GM12891 (cell line): ENCODE measurements around the gene CACHD1.

Experiments
- DNase-seq: peaks from one replicate; pipeline ENCODE4 v3.0.0; 2011; ENCODE audit warnings: low spot score; ENCODE audit not compliant: insufficient read length
- FAIRE-seq: peaks from 2 replicates; lab custom pipeline; 2011; peaks lifted over from hg19 to GRCh38; lab: Jason Lieb, UNC
- PAX5 ChIP-seq: IDR thresholded peaks from 2 replicates; pipeline ENCODE4 v1.6.1; 2011; ENCODE audit warnings: low read length, moderate library complexity, mild to moderate bottlenecking; ENCODE audit not compliant: insufficient read depth, severe bottlenecking
- POLR2A ChIP-seq: IDR thresholded peaks from 2 replicates; pipeline ENCODE4 v1.6.1; 2011; ENCODE audit warnings: low read depth, low read length, control low read depth
- POLR2AphosphoS5 ChIP-seq: IDR thresholded peaks from 2 replicates; pipeline ENCODE4 v1.6.1; 2011; ENCODE audit warnings: low read depth, low read length, control low read depth
- POU2F2 ChIP-seq: IDR thresholded peaks from 2 replicates; pipeline ENCODE4 v1.6.1; 2011; ENCODE audit warnings: low read depth, mild to moderate bottlenecking, control low read depth, low read length, moderate library complexity
- SPI1 ChIP-seq: IDR thresholded peaks from 2 replicates; pipeline ENCODE4 v1.6.1; 2011; ENCODE audit warnings: low read depth, low read length, control low read depth
- TAF1 ChIP-seq: IDR thresholded peaks from 2 replicates; pipeline ENCODE4 v1.6.1; 2011; ENCODE audit warnings: low read depth, low read length, control low read depth

Gene CACHD1

GRCh38 chr1:64516301-64516700 lies 46.4 kb downstream of the CACHD1 start:
- no peak for DNase-seq
- no peak for FAIRE-seq
- TF ChIP-seq PAX5 (no peak), POLR2A (no peak), POU2F2 (no peak), SPI1 (no peak), TAF1 (no peak), POLR2AphosphoS5 (no peak)

- no peak for FAIRE-seq
- TF ChIP-seq SPI1 (no peak), POLR2AphosphoS5 (no peak), POLR2A (no peak), TAF1 (no peak), PAX5 (no peak), POU2F2 (no peak)
- DNase-seq: no peak
Observed at GRCh38 chr1:64516803-64517568, 47.1 kb downstream of the CACHD1 start.

GRCh38 chr1:64517640-64518039 lies 47.7 kb downstream of the CACHD1 start:
- no peak for FAIRE-seq
- TF ChIP-seq SPI1 (no peak), TAF1 (no peak), PAX5 (no peak), POLR2AphosphoS5 (no peak), POLR2A (no peak), POU2F2 (no peak)
- DNase-seq: no peak

GRCh38 chr1:64518692-64519481 lies 49.0 kb downstream of the CACHD1 start:
- DNase-seq: no peak
- TF ChIP-seq POU2F2 (no peak), POLR2AphosphoS5 (no peak)
- no peak for FAIRE-seq

- TF ChIP-seq SPI1 (no peak), POLR2AphosphoS5 (no peak), TAF1 (no peak), POLR2A (no peak), POU2F2 (no peak), PAX5 (no peak)
- FAIRE-seq: no peak
- no peak for DNase-seq
Observed at GRCh38 chr1:64519901-64520300, 50.0 kb downstream of the CACHD1 start.

GRCh38 chr1:64522740-64523139 lies 52.8 kb downstream of the CACHD1 start:
- DNase-seq (no peak), FAIRE-seq (no peak)
- TF ChIP-seq SPI1 (no peak), TAF1 (no peak), POLR2AphosphoS5 (no peak), POU2F2 (no peak), POLR2A (no peak), PAX5 (no peak)

GRCh38 chr1:64523413-64524337 lies 53.7 kb downstream of the CACHD1 start:
- FAIRE-seq: no peak

GRCh38 chr1:64524614-64525013 lies 54.7 kb downstream of the CACHD1 start:
- no peak for FAIRE-seq
- no peak for DNase-seq
- TF ChIP-seq POLR2A: no peak
- TF ChIP-seq SPI1: no peak
- no peak for TF ChIP-seq TAF1
- TF ChIP-seq PAX5: no peak
- TF ChIP-seq POU2F2: no peak
- TF ChIP-seq POLR2AphosphoS5: no peak

More at GRCh38 chr1:64523413-64524337, 53.7 kb downstream of the CACHD1 start:
- no peak for TF ChIP-seq PAX5
- TF ChIP-seq POLR2A: no peak
- no peak for TF ChIP-seq POLR2AphosphoS5
- TF ChIP-seq TAF1: no peak
- TF ChIP-seq SPI1: no peak
- TF ChIP-seq POU2F2: no peak
- DNase-seq: no peak

DNA sequence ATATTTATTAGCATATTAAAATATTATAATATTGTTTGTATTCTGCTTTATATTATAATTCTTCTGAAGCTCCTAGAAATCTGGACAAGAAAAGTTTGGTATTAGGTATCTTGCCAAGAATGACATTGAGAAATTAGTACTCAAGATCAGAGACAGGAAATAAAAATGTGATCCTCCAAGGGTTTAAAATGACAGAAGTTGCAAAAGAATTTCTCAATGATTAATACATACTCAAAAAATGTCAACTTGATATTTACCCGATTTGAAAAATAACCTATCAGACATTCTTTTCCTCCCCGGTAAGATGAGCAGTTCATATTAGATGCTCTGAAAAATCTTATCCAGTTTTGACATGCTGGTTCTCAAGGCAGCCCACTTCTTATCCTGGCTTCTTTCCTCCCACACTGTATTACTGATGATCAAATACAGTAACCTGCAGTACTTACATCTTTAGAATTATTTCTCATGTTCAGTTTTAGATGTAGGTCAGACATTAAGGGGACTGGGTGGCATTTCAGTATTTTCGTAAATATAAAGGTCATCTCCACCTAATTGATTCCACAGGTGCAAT lies 55.3 kb downstream of the CACHD1 start:
- DNase-seq (no peak), FAIRE-seq (no peak)

More for the DNA sequence above, 55.3 kb downstream of the CACHD1 start:
- TF ChIP-seq PAX5 (no peak), SPI1 (no peak), POLR2AphosphoS5 (no peak), TAF1 (no peak), POLR2A (no peak), POU2F2 (no peak)
